Progenitor cell of endocrine pancreas (in vitro differentiated cells): Measurements from ENCODE around the gene LMAN1. TPM values are rescaled to one million over a fixed set of nuclear protein-coding genes. Genes with fewer than 3 reads are reported as not detected.

Source experiments
- DNase-seq: peaks from one replicate; pipeline ENCODE4 v3.0.0; 2021; ENCODE audit warnings: low spot score; ENCODE audit not compliant: unreplicated experiment
- H3K27ac Mint-ChIP-seq: 2 replicates; pipeline ENCODE4 v1.8.0; 2021; ENCODE audit warnings: mild to moderate bottlenecking, moderate library complexity, mixed read lengths
- H3K27me3 Mint-ChIP-seq: 2 replicates; pipeline ENCODE4 v1.8.0; 2021; ENCODE audit warnings: mixed read lengths
- H3K36me3 Mint-ChIP-seq: 2 replicates; pipeline ENCODE4 v1.8.0; 2022; ENCODE audit warnings: mixed read lengths; ENCODE audit not compliant: insufficient read depth
- H3K4me1 Mint-ChIP-seq: 2 replicates; pipeline ENCODE4 v1.8.0; 2021; ENCODE audit warnings: low read depth, mixed read lengths
- H3K4me3 Mint-ChIP-seq: 2 replicates; pipeline ENCODE4 v1.8.0; 2021; ENCODE audit warnings: low read depth, mild to moderate bottlenecking, moderate library complexity, mixed read lengths
- H3K9me3 Mint-ChIP-seq: 2 replicates; pipeline ENCODE4 v1.8.0; 2021; ENCODE audit warnings: low read depth, mixed read lengths
- total RNA-seq: library from RNA; stranded (reverse); gene quantifications from 2 replicates; pipeline ENCODE4 v1.2.1, GENCODE V29; 2021
- TF ChIP-seq, protein P1 (sequence below): fragments of 200-600 bp; sonication (generic); IDR thresholded peaks from one replicate; pipeline ENCODE4 v1.5.0; 2021; ENCODE audit warnings: antibody characterized with exemption, mild to moderate bottlenecking; ENCODE audit not compliant: unreplicated experiment

The LMAN1 gene
- total RNA-seq, 1 donor from 2014 or later = 78.2 TPM

GRCh38 chr18:59358414-59358711 is 702 bp downstream of the LMAN1 start:
- Mint-ChIP-seq H3K4me1 (peaks cover 15% of the 10 kb centered on the region), H3K27ac (peak overlapping the region; percentile 99), H3K36me3 (peaks cover 5% of the 10 kb centered on the region), H3K4me3 (peak overlapping the region; percentile 93), H3K27me3 (peaks cover 3% of the 10 kb centered on the region), H3K9me3 (no peaks in the 10 kb centered on the region)
- no peak for DNase-seq
- TF ChIP-seq, protein P1, sequence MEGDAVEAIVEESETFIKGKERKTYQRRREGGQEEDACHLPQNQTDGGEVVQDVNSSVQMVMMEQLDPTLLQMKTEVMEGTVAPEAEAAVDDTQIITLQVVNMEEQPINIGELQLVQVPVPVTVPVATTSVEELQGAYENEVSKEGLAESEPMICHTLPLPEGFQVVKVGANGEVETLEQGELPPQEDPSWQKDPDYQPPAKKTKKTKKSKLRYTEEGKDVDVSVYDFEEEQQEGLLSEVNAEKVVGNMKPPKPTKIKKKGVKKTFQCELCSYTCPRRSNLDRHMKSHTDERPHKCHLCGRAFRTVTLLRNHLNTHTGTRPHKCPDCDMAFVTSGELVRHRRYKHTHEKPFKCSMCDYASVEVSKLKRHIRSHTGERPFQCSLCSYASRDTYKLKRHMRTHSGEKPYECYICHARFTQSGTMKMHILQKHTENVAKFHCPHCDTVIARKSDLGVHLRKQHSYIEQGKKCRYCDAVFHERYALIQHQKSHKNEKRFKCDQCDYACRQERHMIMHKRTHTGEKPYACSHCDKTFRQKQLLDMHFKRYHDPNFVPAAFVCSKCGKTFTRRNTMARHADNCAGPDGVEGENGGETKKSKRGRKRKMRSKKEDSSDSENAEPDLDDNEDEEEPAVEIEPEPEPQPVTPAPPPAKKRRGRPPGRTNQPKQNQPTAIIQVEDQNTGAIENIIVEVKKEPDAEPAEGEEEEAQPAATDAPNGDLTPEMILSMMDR = no peak

DNA sequence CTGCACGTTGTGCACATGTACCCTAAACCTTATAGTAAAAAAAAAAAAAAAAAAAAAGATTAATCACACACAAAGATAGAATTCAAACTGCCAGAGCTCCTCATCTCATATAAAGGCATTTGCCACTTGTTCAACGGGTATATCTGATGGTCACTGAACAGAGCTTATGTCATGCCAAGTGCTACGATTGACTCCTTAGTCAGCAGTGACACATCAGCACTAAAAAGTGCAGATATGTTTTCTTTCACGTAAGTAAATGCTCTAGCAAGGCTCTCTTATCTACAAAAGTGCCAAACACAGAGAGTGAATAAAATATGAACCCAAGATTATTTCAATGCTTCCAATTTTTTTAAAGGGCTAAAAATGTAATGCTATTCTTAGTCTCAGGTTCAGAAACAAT is 1.1 kb downstream of the LMAN1 start:
- H3K4me3 Mint-ChIP-seq = peak overlapping the region; percentile 93
- no peaks in the 10 kb centered on the region for H3K27me3 Mint-ChIP-seq
- H3K27ac Mint-ChIP-seq = peak overlapping the region; percentile 99
- TF ChIP-seq, protein P1 = no peak
- H3K9me3 Mint-ChIP-seq = no peaks in the 10 kb centered on the region
- H3K36me3 Mint-ChIP-seq = peaks cover 9% of the 10 kb centered on the region
- peaks cover 15% of the 10 kb centered on the region for H3K4me1 Mint-ChIP-seq
- no peak for DNase-seq

DNA sequence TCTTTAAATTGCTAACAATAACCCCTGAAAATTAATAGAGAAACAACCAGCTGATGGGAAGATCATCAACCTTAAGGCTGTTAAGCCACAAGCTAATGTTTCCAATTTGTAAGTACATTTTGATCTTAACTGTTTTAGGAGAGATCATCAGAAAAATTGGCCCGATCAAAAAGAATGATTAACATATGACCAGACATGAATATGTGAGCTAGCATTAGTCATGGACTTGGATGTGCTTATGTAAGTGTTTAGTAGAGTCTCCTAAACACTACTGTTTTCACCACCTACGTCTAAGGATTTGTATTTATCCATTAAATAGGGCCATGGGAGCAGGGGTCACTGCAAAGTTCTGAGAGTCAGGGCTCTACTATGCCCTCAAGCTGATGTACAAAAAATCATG is 4.3 kb downstream of the LMAN1 start:
- Mint-ChIP-seq H3K4me3 (no peak overlapping the region), H3K4me1 (peaks cover 15% of the 10 kb centered on the region), H3K27ac (no peak overlapping the region), H3K9me3 (no peaks in the 10 kb centered on the region), H3K36me3 (peaks cover 21% of the 10 kb centered on the region), H3K27me3 (no peaks in the 10 kb centered on the region)
- TF ChIP-seq, protein P1 = no peak
- no peak for DNase-seq

- H3K27me3 Mint-ChIP-seq = no peaks in the 10 kb centered on the region
- no peak overlapping the region for H3K27ac Mint-ChIP-seq
- TF ChIP-seq, protein P1 = no peak
- peaks cover 14% of the 10 kb centered on the region for H3K4me1 Mint-ChIP-seq
- H3K4me3 Mint-ChIP-seq = no peak overlapping the region
- peaks cover 27% of the 10 kb centered on the region for H3K36me3 Mint-ChIP-seq
- no peak for DNase-seq
- no peaks in the 10 kb centered on the region for H3K9me3 Mint-ChIP-seq
These were observed 5.9 kb downstream of the LMAN1 start for GRCh38 chr18:59353079-59353680.

DNA sequence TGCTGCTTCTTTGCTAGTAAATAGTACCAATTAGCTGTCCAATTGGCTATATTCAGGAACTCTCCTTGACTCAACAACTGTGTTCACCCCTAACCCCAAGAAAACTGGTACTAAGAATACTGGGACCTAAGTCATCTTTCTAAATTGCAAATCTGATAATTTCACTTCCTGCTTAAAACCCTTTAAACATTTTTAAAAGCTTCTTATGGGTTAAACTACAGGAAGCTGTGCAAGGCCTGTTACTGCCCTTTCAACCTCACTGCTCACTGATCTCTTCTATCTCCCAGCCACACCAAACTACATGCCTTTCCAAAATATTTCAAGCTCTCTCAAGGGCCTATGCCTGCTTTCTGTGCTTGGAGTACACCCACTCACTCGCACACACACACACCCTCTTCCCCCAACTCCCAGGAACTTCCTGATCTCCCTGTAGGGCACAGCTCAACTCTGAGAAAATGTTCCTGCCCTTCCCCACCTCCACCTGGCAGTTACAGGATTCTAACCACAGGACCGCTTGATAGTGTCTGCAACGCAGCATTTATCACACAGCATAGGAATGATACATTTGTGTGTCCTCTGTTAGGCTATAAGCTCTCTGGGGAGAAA is 6.7 kb downstream of the LMAN1 start:
- Mint-ChIP-seq H3K27ac (peak overlapping the region; percentile 19), H3K4me3 (no peak overlapping the region), H3K9me3 (no peaks in the 10 kb centered on the region), H3K36me3 (peaks cover 33% of the 10 kb centered on the region), H3K27me3 (no peaks in the 10 kb centered on the region), H3K4me1 (peaks cover 9% of the 10 kb centered on the region)
- TF ChIP-seq, protein P1 = no peak
- DNase-seq = no peak
